K562 (cell line): ENCODE results near the gene SMAP2. TPM values are rescaled to one million over a fixed set of nuclear protein-coding genes. Genes with fewer than 3 reads are reported as not detected.
A peak's percentile ranks its signal among the peaks of the same experiment; 100 is the strongest.

ENCODE experiments used
- ATAC-seq: fragments of 200-7000 bp; cut with Tn5 transposase; 3 replicates; pipeline ENCODE4 v1.9.1; 2020; ENCODE audit warnings: moderate library complexity
- BruUV-seq: library from RNA; stranded (reverse); fragments of 400-500 nt; replicated peaks from 2 replicates; lab custom pipeline; 2021; lab: Mats Ljungman, UMichigan
- CTCF ChIA-PET: fragments of 300-600 bp; formaldehyde crosslinking; extraction: SDS; loops from one replicate; lab custom pipeline; 2021; ENCODE audit warnings: low intra/inter-chr PET ratio; lab: Yijun Ruan, JAX
- POLR2A ChIA-PET: fragments of 300-600, 350-650 bp; sonication (Branson Sonifier 250); formaldehyde crosslinking; extraction: SDS; loops from one replicate; lab custom pipeline; 2021; ENCODE audit warnings: antibody characterized with exemption, inconsistent platforms; lab: Yijun Ruan, JAX
- DNase-seq, 4 experiments: peaks; one replicate each; pipeline versions ENCODE4 v3.0.0 to v3.0.0-alpha.2; 2011 to 2018; ENCODE audit warnings: low spot score in 3 of 4, mixed read lengths in 3 of 4; ENCODE audit errors: extremely low read depth in 1 of 4
- FAIRE-seq: peaks from 2 replicates; lab custom pipeline; 2011; peaks lifted over from hg19 to GRCh38; lab: Jason Lieb, UNC
- H2AFZ ChIP-seq: 2 replicates; pipeline ENCODE4 v1.6.0; 2011; ENCODE audit warnings: low read depth, low read length, control low read depth, inconsistent platforms
- H3K27ac ChIP-seq: fragments of 200-600 bp; 3 replicates; pipeline ENCODE4 v1.8.0; 2011; ENCODE audit warnings: low read depth, mild to moderate bottlenecking, control low read depth, inconsistent platforms, low read length, moderate library complexity, mixed read lengths; ENCODE audit errors: extremely low read depth
- H3K27me3 ChIP-seq, 2 experiments: fragments of 300-600 bp in 1 of 2; 2 replicates in 1 of 2; 3 replicates in 1 of 2; pipeline versions ENCODE4 v1.6.0 to v1.8.0; 2011; ENCODE audit warnings: inconsistent platforms in 2 of 2, low read length in 2 of 2, mild to moderate bottlenecking in 1 of 2, mixed read lengths in 1 of 2, moderate library complexity in 1 of 2; ENCODE audit not compliant: control insufficient read depth in 2 of 2, insufficient read depth in 2 of 2
- H3K36me3 ChIP-seq: fragments of 300-600 bp; 3 replicates; pipeline ENCODE4 v1.8.0; 2011; ENCODE audit warnings: mild to moderate bottlenecking, low read length, inconsistent platforms; ENCODE audit not compliant: control insufficient read depth, insufficient read depth
- H3K4me1 ChIP-seq, 2 experiments: fragments of 200-600 bp in 1 of 2; replicated peaks in 1 of 2; 2 replicates in 1 of 2; 3 replicates in 1 of 2; pipeline versions ENCODE4 v1.5.1 to v1.8.0; 2011; ENCODE audit warnings: inconsistent platforms in 2 of 2, low read length in 2 of 2, mild to moderate bottlenecking in 1 of 2, mixed read lengths in 1 of 2, moderate library complexity in 1 of 2; ENCODE audit not compliant: control insufficient read depth in 2 of 2, insufficient read depth in 2 of 2
- H3K4me2 ChIP-seq: 2 replicates; pipeline ENCODE4 v1.6.1; 2011; ENCODE audit warnings: low read length, control low read depth, inconsistent platforms, mixed read lengths; ENCODE audit not compliant: insufficient read depth
- H3K4me3 ChIP-seq: fragments of 200-600 bp; sonication (generic), shearing (Covaris generic); 2 replicates; pipeline ENCODE4 v1.5.1; 2016; ENCODE audit warnings: control low read depth, inconsistent platforms
- H3K79me2 ChIP-seq: fragments of 200-600 bp; 3 replicates; pipeline ENCODE4 v1.8.0; 2011; ENCODE audit warnings: low read length, inconsistent platforms; ENCODE audit not compliant: control insufficient read depth, insufficient read depth
- H3K9ac ChIP-seq, 2 experiments: 2 replicates each; pipeline versions ENCODE4 v1.6.0 to v1.6.1; 2011; ENCODE audit warnings: low read depth in 2 of 2, low read length in 2 of 2, control low read depth in 1 of 2, inconsistent platforms in 1 of 2, mild to moderate bottlenecking in 1 of 2, mixed read lengths in 1 of 2; ENCODE audit not compliant: insufficient read depth in 1 of 2
- H3K9me1 ChIP-seq: one replicate; pipeline ENCODE4 v1.6.0; 2011; ENCODE audit warnings: inconsistent platforms, mild to moderate bottlenecking, low read length, moderate library complexity; ENCODE audit not compliant: control insufficient read depth, insufficient read depth
- H3K9me3 ChIP-seq: replicated peaks from 2 replicates; pipeline ENCODE4 v1.5.1; 2011; ENCODE audit warnings: low read depth, low read length, inconsistent platforms; ENCODE audit not compliant: control insufficient read depth, insufficient read depth
- H4K20me1 ChIP-seq: replicated peaks from 2 replicates; pipeline ENCODE4 v1.6.1; 2011; ENCODE audit warnings: low read length, inconsistent platforms, mixed read lengths; ENCODE audit not compliant: control insufficient read depth, insufficient read depth
- KLF1 ChIP-seq: fragments of 450-650 bp; IDR thresholded peaks from 2 replicates; pipeline ENCODE4 v1.6.1; 2016; ENCODE audit warnings: missing genetic modification characterization, missing compliant biosample characterization
- POLR2H ChIP-seq: IDR thresholded peaks from 2 replicates; pipeline ENCODE4 v1.6.1; 2016; ENCODE audit warnings: missing genetic modification characterization, low read depth, mild to moderate bottlenecking, control low read depth, missing compliant biosample characterization, moderate library complexity
- RAD21 ChIP-seq, 2 experiments: fragments of 250-450 bp in 1 of 2; fragments of 450-650 bp in 1 of 2; sonication (Bioruptor Pico) in 1 of 2; formaldehyde crosslinking in 1 of 2; IDR thresholded peaks in 1 of 2; conservative IDR thresholded peaks in 1 of 2; 2 replicates each; pipeline versions ENCODE4 v1.4.0 to v1.8.0; 2020 to 2022; ENCODE audit warnings: mild to moderate bottlenecking in 2 of 2, moderate library complexity in 1 of 2
- SMC3 ChIP-seq: conservative IDR thresholded peaks from 2 replicates; pipeline ENCODE4 v1.6.1; 2011; ENCODE audit warnings: low read depth, low read length, improper control_type of control experiment; ENCODE audit not compliant: insufficient read depth
- WGBS: fragments of 100-300 bp; shearing (Covaris generic); methylation state at CpG from one replicate; pipeline ENCODE4 v1.1.6; 2016; ENCODE audit warnings: low coverage, mixed read lengths; ENCODE audit not compliant: insufficient coverage; ENCODE audit errors: missing lambda C conversion rate; 5-methylcytosine and 5-hydroxymethylcytosine counted together
- in situ Hi-C: fragments of 300-500 bp; cut with MboI; formaldehyde crosslinking; loops from 4 replicates; pipeline ENCODE4 v1.15.0; 2018; ENCODE audit warnings: inconsistent platforms, mixed read lengths
- intact Hi-C: fragments of 100-400 bp; cut with micrococcal nuclease; formaldehyde crosslinking; loops from 2 replicates; pipeline ENCODE4 v1.14.2; 2022
- polyA plus RNA-seq, 8 experiments: library from polyadenylated mRNA; depleted of rRNA in 4 of 8; stranded (reverse) in 5 of 8; unstranded in 3 of 8; fragments of >200 nt; fragmentation: Nextera tagmentation in 2 of 8; fragmentation: Illumina TruSeq in 1 of 8; extraction: Ambion mirVana in 2 of 8; extraction: Trizol in 1 of 8; gene quantifications; 2 replicates each; pipeline versions ENCODE4 v1.2.1 to v1.2.3, GENCODE V29; 2011 to 2014; ENCODE audit warnings: inconsistent platforms in 1 of 8, missing spikeins in 1 of 8
- total RNA-seq, 7 experiments: library from RNA; depleted of rRNA in 6 of 7; stranded (reverse); fragments of >200 nt in 6 of 7; fragmentation: Illumina TruSeq in 2 of 7; extraction: Trizol in 2 of 7; gene quantifications; 2 replicates each; pipeline versions ENCODE4 v1.2.1 to v1.2.3, GENCODE V29; 2011 to 2021; ENCODE audit warnings: low replicate concordance in 1 of 7
- TF ChIP-seq, protein P1 (sequence below): fragments of 450-650 bp; IDR thresholded peaks from 2 replicates; pipeline ENCODE4 v1.6.1; 2017; ENCODE audit warnings: antibody characterized with exemption, mild to moderate bottlenecking
- TF ChIP-seq, protein P2 (sequence below): fragments of 200-800 bp; sonication (Bioruptor generic); IDR thresholded peaks from 2 replicates; pipeline ENCODE4 v1.6.1; 2017; ENCODE audit warnings: missing genetic modification characterization, missing compliant biosample characterization
- TF ChIP-seq, protein P3 (sequence below): fragments of 450-650 bp; formaldehyde crosslinking; IDR thresholded peaks from 2 replicates; pipeline ENCODE4 v1.4.0; 2020; ENCODE audit warnings: mild to moderate bottlenecking, moderate library complexity

SMAP2 gene
- total and polyA plus RNA-seq, 9 of the 15 experiments (the other 6 are each of a cell fraction or from before 2014, with no cell fraction given): 38.7 to 212 (median 94.1) TPM

DNA sequence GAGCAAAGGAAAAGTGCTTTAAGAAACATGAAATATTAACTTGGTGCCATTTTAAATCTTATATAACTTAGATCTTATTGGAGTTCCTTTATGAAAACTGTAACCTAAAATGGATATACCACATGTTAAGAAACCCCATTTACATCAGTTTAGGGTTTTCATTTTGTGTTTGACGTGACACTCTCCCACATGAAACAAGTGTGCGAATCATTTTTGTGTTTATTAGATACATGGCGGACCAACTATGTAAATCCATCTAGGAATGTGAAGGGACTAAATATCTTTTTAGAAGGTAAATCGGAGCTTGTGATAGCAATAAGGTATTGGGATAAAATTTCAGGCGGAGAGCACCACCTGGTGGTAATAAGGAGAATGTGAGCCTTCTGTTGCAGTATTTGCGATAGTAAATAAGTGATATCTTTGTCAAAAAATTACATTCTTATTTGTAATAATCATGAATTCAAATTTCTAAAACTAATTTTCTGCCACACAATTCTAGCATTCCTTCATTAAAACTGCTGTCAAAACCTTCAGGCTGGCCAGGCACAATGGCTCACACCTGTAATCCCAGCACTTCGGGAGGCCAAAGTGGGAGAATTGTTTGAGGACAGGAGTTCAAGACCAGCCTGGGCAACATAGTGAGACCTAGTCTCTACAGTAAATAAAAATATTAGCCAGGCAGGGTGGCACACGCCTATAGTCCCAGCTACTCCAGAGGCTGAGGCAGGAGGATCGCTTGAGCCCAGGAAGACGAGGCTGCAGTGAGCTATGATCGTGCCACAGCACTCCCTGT is 31.3 kb downstream of the SMAP2 start:
- Histone ChIP-seq H3K4me2 (no peak overlapping the region), H3K79me2 (peaks cover 94% of the 10 kb centered on the region), H3K36me3 (peaks cover 53% of the 10 kb centered on the region), H4K20me1 (no peaks in the 10 kb centered on the region), H3K9me3 (no peaks in the 10 kb centered on the region), H2AFZ (no peak overlapping the region), H3K9me1 (no peaks in the 10 kb centered on the region), H3K27ac (no peak overlapping the region), H3K4me1 (peaks cover 8 to 25% of the 10 kb centered on the region in 2 experiments), H3K4me3 (no peak overlapping the region), H3K9ac (no peak overlapping the region), H3K27me3 (no peaks in the 10 kb centered on the region)
- ChIA-PET CTCF (interaction anchor here (0.6 to 5.1 kb wide), 12 partner anchors 20 to 664 kb away, joined by 3 to 43 read pairs (median 6); partner anchors contain the start of gene PPT1), POLR2A (interaction anchor here (0.7 to 1.8 kb wide), 11 partner anchors 10 to 262 kb away, joined by 3 to 7 read pairs (median 4); no protein-coding TSS in a partner anchor)
- ATAC-seq: peak; percentile 69
- peak; percentile 50 to 80 (median 54) for DNase-seq
- intact Hi-C loops: loop anchor here (2.0 to 5.0 kb wide), 5 partner anchors 66 to 323 kb away; partner anchors contain the start of gene COL9A2
- peak; percentile 85 for FAIRE-seq
- BruUV-seq: no TSS peak
- in situ Hi-C loops: loop anchor here (5.0 kb wide), 3 partner anchors 68 to 323 kb away; no protein-coding TSS in a partner anchor
- 48% methylated on average over 11 of the region's 11 CpGs for WGBS
- TF ChIP-seq, protein P1, sequence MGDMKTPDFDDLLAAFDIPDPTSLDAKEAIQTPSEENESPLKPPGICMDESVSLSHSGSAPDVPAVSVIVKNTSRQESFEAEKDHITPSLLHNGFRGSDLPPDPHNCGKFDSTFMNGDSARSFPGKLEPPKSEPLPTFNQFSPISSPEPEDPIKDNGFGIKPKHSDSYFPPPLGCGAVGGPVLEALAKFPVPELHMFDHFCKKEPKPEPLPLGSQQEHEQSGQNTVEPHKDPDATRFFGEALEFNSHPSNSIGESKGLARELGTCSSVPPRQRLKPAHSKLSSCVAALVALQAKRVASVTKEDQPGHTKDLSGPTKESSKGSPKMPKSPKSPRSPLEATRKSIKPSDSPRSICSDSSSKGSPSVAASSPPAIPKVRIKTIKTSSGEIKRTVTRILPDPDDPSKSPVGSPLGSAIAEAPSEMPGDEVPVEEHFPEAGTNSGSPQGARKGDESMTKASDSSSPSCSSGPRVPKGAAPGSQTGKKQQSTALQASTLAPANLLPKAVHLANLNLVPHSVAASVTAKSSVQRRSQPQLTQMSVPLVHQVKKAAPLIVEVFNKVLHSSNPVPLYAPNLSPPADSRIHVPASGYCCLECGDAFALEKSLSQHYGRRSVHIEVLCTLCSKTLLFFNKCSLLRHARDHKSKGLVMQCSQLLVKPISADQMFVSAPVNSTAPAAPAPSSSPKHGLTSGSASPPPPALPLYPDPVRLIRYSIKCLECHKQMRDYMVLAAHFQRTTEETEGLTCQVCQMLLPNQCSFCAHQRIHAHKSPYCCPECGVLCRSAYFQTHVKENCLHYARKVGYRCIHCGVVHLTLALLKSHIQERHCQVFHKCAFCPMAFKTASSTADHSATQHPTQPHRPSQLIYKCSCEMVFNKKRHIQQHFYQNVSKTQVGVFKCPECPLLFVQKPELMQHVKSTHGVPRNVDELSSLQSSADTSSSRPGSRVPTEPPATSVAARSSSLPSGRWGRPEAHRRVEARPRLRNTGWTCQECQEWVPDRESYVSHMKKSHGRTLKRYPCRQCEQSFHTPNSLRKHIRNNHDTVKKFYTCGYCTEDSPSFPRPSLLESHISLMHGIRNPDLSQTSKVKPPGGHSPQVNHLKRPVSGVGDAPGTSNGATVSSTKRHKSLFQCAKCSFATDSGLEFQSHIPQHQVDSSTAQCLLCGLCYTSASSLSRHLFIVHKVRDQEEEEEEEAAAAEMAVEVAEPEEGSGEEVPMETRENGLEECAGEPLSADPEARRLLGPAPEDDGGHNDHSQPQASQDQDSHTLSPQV: peak; percentile 39
- TF ChIP-seq POLR2H (no peak), SMC3 (peak; percentile 77; the same call in 1 of the 2 replicates), RAD21 (CRISPR knock-in tag; conservative IDR thresholded peaks at IDR 0.05 in 1 of 2, IDR thresholded peaks at IDR 0.05 in 1 of 2) (peak; percentile 95 to 98), KLF1 (0 out of 2 replicates have a peak, but pooled peaks have one; percentile 46)
- TF ChIP-seq, protein P2, sequence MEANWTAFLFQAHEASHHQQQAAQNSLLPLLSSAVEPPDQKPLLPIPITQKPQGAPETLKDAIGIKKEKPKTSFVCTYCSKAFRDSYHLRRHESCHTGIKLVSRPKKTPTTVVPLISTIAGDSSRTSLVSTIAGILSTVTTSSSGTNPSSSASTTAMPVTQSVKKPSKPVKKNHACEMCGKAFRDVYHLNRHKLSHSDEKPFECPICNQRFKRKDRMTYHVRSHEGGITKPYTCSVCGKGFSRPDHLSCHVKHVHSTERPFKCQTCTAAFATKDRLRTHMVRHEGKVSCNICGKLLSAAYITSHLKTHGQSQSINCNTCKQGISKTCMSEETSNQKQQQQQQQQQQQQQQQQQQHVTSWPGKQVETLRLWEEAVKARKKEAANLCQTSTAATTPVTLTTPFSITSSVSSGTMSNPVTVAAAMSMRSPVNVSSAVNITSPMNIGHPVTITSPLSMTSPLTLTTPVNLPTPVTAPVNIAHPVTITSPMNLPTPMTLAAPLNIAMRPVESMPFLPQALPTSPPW (CRISPR knock-in tag): 0 out of 2 replicates have a peak, but pooled peaks have one; percentile 12
- TF ChIP-seq, protein P3, sequence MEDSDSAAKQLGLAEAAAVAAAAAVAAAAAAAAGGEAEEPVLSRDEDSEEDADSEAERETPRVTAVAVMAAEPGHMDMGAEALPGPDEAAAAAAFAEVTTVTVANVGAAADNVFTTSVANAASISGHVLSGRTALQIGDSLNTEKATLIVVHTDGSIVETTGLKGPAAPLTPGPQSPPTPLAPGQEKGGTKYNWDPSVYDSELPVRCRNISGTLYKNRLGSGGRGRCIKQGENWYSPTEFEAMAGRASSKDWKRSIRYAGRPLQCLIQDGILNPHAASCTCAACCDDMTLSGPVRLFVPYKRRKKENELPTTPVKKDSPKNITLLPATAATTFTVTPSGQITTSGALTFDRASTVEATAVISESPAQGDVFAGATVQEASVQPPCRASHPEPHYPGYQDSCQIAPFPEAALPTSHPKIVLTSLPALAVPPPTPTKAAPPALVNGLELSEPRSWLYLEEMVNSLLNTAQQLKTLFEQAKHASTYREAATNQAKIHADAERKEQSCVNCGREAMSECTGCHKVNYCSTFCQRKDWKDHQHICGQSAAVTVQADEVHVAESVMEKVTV: peak; percentile 94
